ENCODE measurements around the gene EFTUD2. TPM values are rescaled to one million over a fixed set of nuclear protein-coding genes. Genes with fewer than 3 reads are reported as not detected.

The EFTUD2 gene
- total and polyA plus RNA-seq, 2 of the 13 experiments (the other 11 are each of a cell fraction or from before 2014, with no cell fraction given), result 111 to 137 TPM

- Histone ChIP-seq H3K27me3 (ENCODE audit: control insufficient read depth in 1 of 2, insufficient read depth in 2 of 2, low read length in 2 of 2) (peaks cover 9 to 30% of the 10 kb centered on the region in 2 experiments; a peak in 4 of 5 replicates), H3K4me2 (ENCODE audit: low read depth, low read length) (no peak overlapping the region), H3K4me1 (ENCODE audit: insufficient read depth, low read length) (peaks cover 10% of the 10 kb centered on the region), H2AFZ (ENCODE audit: low read length) (no peak overlapping the region), H3K27ac (ENCODE audit: extremely low read length, insufficient read depth, low read length) (no peak overlapping the region), H3K36me3 (replicated peaks in 1 of 2; ENCODE audit: control insufficient read depth in 1 of 2, insufficient read depth in 2 of 2, low read length in 2 of 2) (peaks cover 25 to 35% of the 10 kb centered on the region in 2 experiments), H3K9me3 (ENCODE audit: low read length) (no peaks in the 10 kb centered on the region), H3K9ac (ENCODE audit: insufficient read depth, low read depth, low read length) (no peak overlapping the region), H3K79me2 (ENCODE audit: insufficient read depth, low read length) (no peaks in the 10 kb centered on the region), H4K20me1 (ENCODE audit: insufficient read depth, low read length) (no peaks in the 10 kb centered on the region), H3K4me3 (replicated peaks in 1 of 3; ENCODE audit: insufficient read depth in 1 of 3, low read depth in 2 of 3, low read length in 3 of 3) (no peak overlapping the region)
- intact Hi-C loops (cut with micrococcal nuclease; ENCODE audit: unreplicated experiment), result no loop called here
- in situ Hi-C loops (cut with HindIII; ENCODE audit: extremely low pct_ligation_motif_present, low pct_unique_long_range_greater_than_20kb), result loop anchor here (5.0 to 10.0 kb wide), 3 partner anchors 38 to 181 kb away; no protein-coding TSS in a partner anchor
- BruUV-seq (replicated peaks), result no TSS peak
- DNase-seq (ENCODE audit: low spot score) (no peak), ATAC-seq (no peak), FAIRE-seq (no peak)
- CTCF ChIA-PET (ENCODE audit: low intra/inter-chr PET ratio, low total read pairs), result no interaction called here
- POLR2A ChIA-PET, result no interaction called here
- 71% methylated on average over 9 of the region's 9 CpGs for WGBS (ENCODE audit: low lambda C conversion rate)
- TF ChIP-seq ZNF607 (CRISPR knock-in tag; IDR thresholded peaks at IDR 0.05; ENCODE audit: borderline replicate concordance), result no peak
- TF ChIP-seq RBM22 (optimal IDR thresholded peaks at IDR 0.05; ENCODE audit: low read length), result peak; percentile 96
- no peak for TF ChIP-seq FOXJ3 (CRISPR knock-in tag; IDR thresholded peaks at IDR 0.05; ENCODE audit: borderline replicate concordance)
- no peak for TF ChIP-seq ZNF761 (CRISPR knock-in tag; conservative IDR thresholded peaks at IDR 0.05)
- no peak for TF ChIP-seq ZNF749 (CRISPR knock-in tag; IDR thresholded peaks at IDR 0.05; ENCODE audit: borderline replicate concordance)
- no peak for TF ChIP-seq MTA3 (CRISPR knock-in tag; IDR thresholded peaks at IDR 0.05)
- no peak for TF ChIP-seq IRX3 (CRISPR knock-in tag; IDR thresholded peaks at IDR 0.05; ENCODE audit: borderline replicate concordance, low read depth)
- no peak for TF ChIP-seq STAG1 (CRISPR knock-in tag; IDR thresholded peaks at IDR 0.05)
- no peak for TF ChIP-seq FOXA1 (IDR thresholded peaks at IDR 0.05)
- TF ChIP-seq FOXA1 (CRISPR knock-in tag; IDR thresholded peaks at IDR 0.05), result no peak
- 0 out of 2 replicates have a peak, but pooled peaks have one; percentile 12 for TF ChIP-seq ZNF556 (CRISPR knock-in tag; IDR thresholded peaks at IDR 0.05; ENCODE audit: borderline replicate concordance)
- no peak for TF ChIP-seq ZNF780A (CRISPR knock-in tag; IDR thresholded peaks at IDR 0.05)
- no peak for TF ChIP-seq ZFP91 (CRISPR knock-in tag; IDR thresholded peaks at IDR 0.05; ENCODE audit: borderline replicate concordance)
- no peak for TF ChIP-seq ETS1 (CRISPR knock-in tag; IDR thresholded peaks at IDR 0.05)
- TF ChIP-seq POLR2AphosphoS5 (IDR thresholded peaks at IDR 0.05; ENCODE audit: low read depth, low read length), result peak; percentile 36
- TF ChIP-seq FIP1L1 (IDR thresholded peaks at IDR 0.05; ENCODE audit: borderline replicate concordance, insufficient read depth, low read depth, low read length), result no peak
- no peak for TF ChIP-seq MLX (CRISPR knock-in tag; IDR thresholded peaks at IDR 0.05)
- no peak for TF ChIP-seq ARID4A (CRISPR knock-in tag; IDR thresholded peaks at IDR 0.05; ENCODE audit: borderline replicate concordance)
- no peak for TF ChIP-seq CENPX (CRISPR knock-in tag; IDR thresholded peaks at IDR 0.05)
Measured at GRCh38 chr17:44924107-44924544, 24.9 kb upstream of the EFTUD2 start.
